Neural progenitor cell (in vitro differentiated cells): ENCODE data around the gene FER. TPM values are rescaled to one million over a fixed set of nuclear protein-coding genes. Genes with fewer than 3 reads are reported as not detected.

Experiments
- DNase-seq: peaks from one replicate; pipeline ENCODE4 v3.0.0-alpha.2; 2016; ENCODE audit warnings: low spot score
- H2AFZ ChIP-seq: fragments of 200-600 bp; sonication (generic); replicated peaks from 2 replicates; pipeline ENCODE4 v1.6.1; 2016; ENCODE audit warnings: antibody characterized with exemption
- H3F3A ChIP-seq: fragments of 200-600 bp; sonication (generic); 2 replicates; pipeline ENCODE4 v1.6.1; 2016; ENCODE audit warnings: antibody characterized with exemption, low read depth
- H3K27ac ChIP-seq: fragments of 200-600 bp; sonication (generic); 2 replicates; pipeline ENCODE4 v1.5.1; 2016; ENCODE audit warnings: mild to moderate bottlenecking
- H3K27me3 ChIP-seq: fragments of 200-600 bp; sonication (generic); 2 replicates; pipeline ENCODE4 v1.6.1; 2016; ENCODE audit warnings: mild to moderate bottlenecking, moderate library complexity
- H3K36me3 ChIP-seq: fragments of 200-600 bp; sonication (generic); 2 replicates; pipeline ENCODE4 v1.5.1; 2016
- H3K4me1 ChIP-seq: fragments of 200-600 bp; sonication (generic); 2 replicates; pipeline ENCODE4 v1.6.1; 2016; ENCODE audit warnings: mixed run types
- H3K4me2 ChIP-seq: fragments of 200-600 bp; sonication (generic); 2 replicates; pipeline ENCODE4 v1.6.1; 2016
- H3K4me3 ChIP-seq: fragments of 200-600 bp; sonication (generic); 2 replicates; pipeline ENCODE4 v1.5.1; 2016
- H3K79me2 ChIP-seq: fragments of 200-600 bp; sonication (generic); 2 replicates; pipeline ENCODE4 v1.6.1; 2016; ENCODE audit warnings: low read depth
- H3K9ac ChIP-seq: fragments of 200-600 bp; sonication (generic); 2 replicates; pipeline ENCODE4 v1.6.1; 2016
- H3K9me3 ChIP-seq: fragments of 200-600 bp; sonication (generic); 2 replicates; pipeline ENCODE4 v1.5.1; 2016; ENCODE audit warnings: low read depth
- H4K20me1 ChIP-seq: fragments of 200-600 bp; sonication (generic); 2 replicates; pipeline ENCODE4 v1.6.1; 2016; ENCODE audit warnings: low read depth
- H3K27ac Mint-ChIP-seq: 3 replicates; pipeline ENCODE4 v1.8.0; 2021; ENCODE audit warnings: mixed read lengths
- H3K27me3 Mint-ChIP-seq: 2 replicates; pipeline ENCODE4 v1.8.0; 2022; ENCODE audit warnings: low read depth, mild to moderate bottlenecking, inconsistent platforms, moderate library complexity, mixed read lengths; ENCODE audit not compliant: insufficient read depth
- H3K36me3 Mint-ChIP-seq: 3 replicates; pipeline ENCODE4 v1.8.0; 2021; ENCODE audit warnings: mixed read lengths
- H3K4me1 Mint-ChIP-seq: 3 replicates; pipeline ENCODE4 v1.8.0; 2021; ENCODE audit warnings: mixed read lengths
- H3K4me3 Mint-ChIP-seq: 3 replicates; pipeline ENCODE4 v1.8.0; 2021; ENCODE audit warnings: mild to moderate bottlenecking, moderate library complexity, mixed read lengths
- H3K9me3 Mint-ChIP-seq: 3 replicates; pipeline ENCODE4 v1.8.0; 2020; ENCODE audit warnings: mixed read lengths
- CTCF ChIP-seq: fragments of 200-600 bp; sonication (generic); IDR thresholded peaks from 2 replicates; pipeline ENCODE4 v1.5.1; 2017; ENCODE audit warnings: antibody characterized with exemption, mild to moderate bottlenecking
- EZH2 ChIP-seq: fragments of 200-600 bp; sonication (generic); IDR thresholded peaks from 2 replicates; pipeline ENCODE4 v1.6.1; 2017; ENCODE audit warnings: antibody characterized with exemption, mild to moderate bottlenecking, moderate library complexity
- EZH2phosphoT487 ChIP-seq: fragments of 200-600 bp; sonication (generic); IDR thresholded peaks from 2 replicates; pipeline ENCODE4 v1.6.1; 2017; ENCODE audit warnings: antibody characterized with exemption
- total RNA-seq: library from RNA; depleted of rRNA; stranded (reverse); fragments of >200 nt; gene quantifications from 2 replicates; pipeline ENCODE4 v1.2.3, GENCODE V29; 2015; ENCODE audit warnings: low replicate concordance

Gene FER
- total RNA-seq, 1 donor from 2014 or later = 25.0 TPM

GRCh38 chr5:109080481-109080880 is 332.8 kb downstream of the FER start:
- no peak overlapping the region for H2AFZ ChIP-seq
- Mint-ChIP-seq H3K4me1 (no peaks in the 10 kb centered on the region), H3K9me3 (no peaks in the 10 kb centered on the region), H3K27me3 (no peaks in the 10 kb centered on the region), H3K27ac (no peak overlapping the region), H3K4me3 (no peak overlapping the region), H3K36me3 (no peaks in the 10 kb centered on the region)
- H4K20me1 ChIP-seq = no peaks in the 10 kb centered on the region
- no peaks in the 10 kb centered on the region for H3K4me1 ChIP-seq
- no peak overlapping the region for H3K4me2 ChIP-seq
- no peak overlapping the region for H3K9ac ChIP-seq
- no peaks in the 10 kb centered on the region for H3K79me2 ChIP-seq
- TF ChIP-seq EZH2phosphoT487 (no peak), EZH2 (no peak), CTCF (no peak)
- no peaks in the 10 kb centered on the region for H3K27me3 ChIP-seq
- no peak for DNase-seq
- H3K4me3 ChIP-seq = no peak overlapping the region
- H3F3A ChIP-seq = no peaks in the 10 kb centered on the region
- H3K9me3 ChIP-seq = no peaks in the 10 kb centered on the region
- no peaks in the 10 kb centered on the region for H3K36me3 ChIP-seq
- H3K27ac ChIP-seq = no peak overlapping the region

GRCh38 chr5:109080896-109081295 is 333.2 kb downstream of the FER start:
- Histone ChIP-seq H4K20me1 (no peaks in the 10 kb centered on the region), H3K9ac (no peak overlapping the region), H3K79me2 (no peaks in the 10 kb centered on the region), H3K4me3 (no peak overlapping the region), H3K4me1 (no peaks in the 10 kb centered on the region), H3F3A (no peaks in the 10 kb centered on the region), H3K36me3 (no peaks in the 10 kb centered on the region), H3K27me3 (no peaks in the 10 kb centered on the region), H3K27ac (no peak overlapping the region), H2AFZ (no peak overlapping the region), H3K9me3 (no peaks in the 10 kb centered on the region), H3K4me2 (no peak overlapping the region)
- TF ChIP-seq CTCF (no peak), EZH2 (no peak), EZH2phosphoT487 (no peak)
- DNase-seq = no peak
- Mint-ChIP-seq H3K4me3 (no peak overlapping the region), H3K36me3 (no peaks in the 10 kb centered on the region), H3K4me1 (no peaks in the 10 kb centered on the region), H3K27ac (no peak overlapping the region), H3K27me3 (no peaks in the 10 kb centered on the region), H3K9me3 (no peaks in the 10 kb centered on the region)

- Mint-ChIP-seq H3K4me1 (no peaks in the 10 kb centered on the region), H3K27ac (no peak overlapping the region), H3K27me3 (no peaks in the 10 kb centered on the region), H3K4me3 (no peak overlapping the region), H3K9me3 (no peaks in the 10 kb centered on the region), H3K36me3 (no peaks in the 10 kb centered on the region)
- H3K36me3 ChIP-seq = no peaks in the 10 kb centered on the region
- H3K9ac ChIP-seq = no peak overlapping the region
- no peaks in the 10 kb centered on the region for H3F3A ChIP-seq
- no peak overlapping the region for H3K27ac ChIP-seq
- H2AFZ ChIP-seq = no peak overlapping the region
- H3K4me3 ChIP-seq = no peak overlapping the region
- no peaks in the 10 kb centered on the region for H3K9me3 ChIP-seq
- no peak overlapping the region for H3K4me2 ChIP-seq
- no peak for DNase-seq
- no peaks in the 10 kb centered on the region for H4K20me1 ChIP-seq
- no peak for TF ChIP-seq CTCF
- TF ChIP-seq EZH2phosphoT487 = no peak
- TF ChIP-seq EZH2 = no peak
- no peaks in the 10 kb centered on the region for H3K27me3 ChIP-seq
- no peaks in the 10 kb centered on the region for H3K79me2 ChIP-seq
- peaks cover 6% of the 10 kb centered on the region for H3K4me1 ChIP-seq
Measured at GRCh38 chr5:109083937-109084336, 336.2 kb downstream of the FER start.
